Spleen (tissue), 7 donors: ENCODE measurements around the gene N4BP2L2.
A peak's percentile ranks its signal among the peaks of the same experiment; 100 is the strongest.

Experiments used
- CTCF ChIP-seq, 11 experiments: fragments of 200-600 bp in 7 of 11; fragments of 450-650 bp in 4 of 11; sonication (generic) in 4 of 11; IDR thresholded peaks in 8 of 11; conservative IDR thresholded peaks in 3 of 11; 1 replicate in 7 of 11; 2 replicates in 4 of 11; pipeline versions ENCODE4 v1.4.0 to v1.8.0; 2016 to 2021; ENCODE audit warnings: antibody characterized with exemption in 11 of 11, inconsistent platforms in 4 of 11, mild to moderate bottlenecking in 1 of 11
- POLR2A ChIP-seq, 3 donors: fragments of 450-650 bp; IDR thresholded peaks; one replicate each; pipeline ENCODE4 v1.5.1; 2017; ENCODE audit warnings: antibody characterized with exemption in 3 of 3, mild to moderate bottlenecking in 1 of 3
- donor health status: DM: no; HTN: no; CAD: no; lungs with moderate emphysema.
- donor health status: DM: no; HTN: no; CAD: no.
- donor health status: DM: no; HTN: no; CAD: no.

GRCh38 chr13:32581177-32581786 is 42.7 kb upstream of the N4BP2L2 start:
- TF ChIP-seq POLR2A (IDR thresholded peaks at IDR 0.05) = no peak
- TF ChIP-seq CTCF (IDR thresholded peaks at IDR 0.05 in 8 of 11, conservative IDR thresholded peaks at IDR 0.05 in 3 of 11) = peak in 6 of 11 experiments; percentile 16 to 53 (median 38)
